HepG2 (cell line): ENCODE measurements around the gene TRIM5. TPM values are rescaled to one million over a fixed set of nuclear protein-coding genes. Genes with fewer than 3 reads are reported as not detected.
"Not testable (repeated sequence)": the region's sequence is repeated elsewhere in the genome, so short reads cannot be mapped to it uniquely, and the experiment has no call there.

Source experiments
- ATAC-seq: fragments of 200-7000 bp; cut with Tn5 transposase; 3 replicates; pipeline ENCODE4 v1.9.1; 2020; ENCODE audit warnings: mild to moderate bottlenecking, moderate library complexity
- BruUV-seq: library from RNA; stranded (reverse); fragments of 400-500 nt; replicated peaks from 2 replicates; lab custom pipeline; 2021; lab: Mats Ljungman, UMichigan
- CTCF ChIA-PET: fragments of 300-600 bp; formaldehyde crosslinking; extraction: SDS; loops from one replicate; lab custom pipeline; 2021; ENCODE audit warnings: low total read pairs, inconsistent platforms, low intra/inter-chr PET ratio; lab: Yijun Ruan, JAX
- POLR2A ChIA-PET: fragments of 350-600 bp; sonication (Branson Sonifier 250); formaldehyde crosslinking; loops from one replicate; lab custom pipeline; 2020; ENCODE audit warnings: antibody characterized with exemption, inconsistent platforms; lab: Yijun Ruan, JAX
- DNase-seq: peaks from one replicate; pipeline ENCODE4 v3.0.0-alpha.2; 2015; ENCODE audit warnings: low spot score
- FAIRE-seq: peaks from 3 replicates; lab custom pipeline; 2011; peaks lifted over from hg19 to GRCh38; lab: Jason Lieb, UNC
- H2AFZ ChIP-seq: one replicate; pipeline ENCODE4 v1.6.1; 2011; ENCODE audit warnings: low read length, inconsistent platforms
- H3K27ac ChIP-seq: fragments of 300-600 bp; 3 replicates; pipeline ENCODE4 v1.8.0; 2011; ENCODE audit warnings: mixed run types, mild to moderate bottlenecking, mixed read lengths, low read length, inconsistent platforms; ENCODE audit not compliant: insufficient read depth; ENCODE audit errors: extremely low read length
- H3K27me3 ChIP-seq, 2 experiments: fragments of 200-600 bp in 1 of 2; 2 replicates in 1 of 2; 3 replicates in 1 of 2; pipeline versions ENCODE4 v1.6.0 to v1.8.0; 2011; ENCODE audit warnings: low read length in 2 of 2, mild to moderate bottlenecking in 2 of 2, moderate library complexity in 2 of 2, inconsistent platforms in 1 of 2; ENCODE audit not compliant: insufficient read depth in 2 of 2, control insufficient read depth in 1 of 2
- H3K36me3 ChIP-seq, 2 experiments: fragments of 200-600 bp in 1 of 2; replicated peaks in 1 of 2; 2 replicates in 1 of 2; 3 replicates in 1 of 2; pipeline versions ENCODE4 v1.5.1 to v1.8.0; 2011; ENCODE audit warnings: low read length in 2 of 2, inconsistent platforms in 1 of 2; ENCODE audit not compliant: insufficient read depth in 2 of 2, control insufficient read depth in 1 of 2
- H3K4me1 ChIP-seq: 2 replicates; pipeline ENCODE4 v1.5.1; 2012; ENCODE audit warnings: low read length, inconsistent platforms; ENCODE audit not compliant: insufficient read depth
- H3K4me2 ChIP-seq: 2 replicates; pipeline ENCODE4 v1.6.0; 2011; ENCODE audit warnings: low read depth, low read length, inconsistent platforms
- H3K4me3 ChIP-seq, 3 experiments: fragments of 200-600 bp in 1 of 3; sonication (generic), shearing (Covaris generic) in 1 of 3; replicated peaks in 1 of 3; 2 replicates each; pipeline ENCODE4 v1.5.1; 2011 to 2016; ENCODE audit warnings: low read length in 3 of 3, inconsistent platforms in 2 of 3, low read depth in 2 of 3, mild to moderate bottlenecking in 2 of 3, control low read depth in 1 of 3, mixed read lengths in 1 of 3; ENCODE audit not compliant: insufficient read depth in 1 of 3
- H3K79me2 ChIP-seq: one replicate; pipeline ENCODE4 v1.6.1; 2011; ENCODE audit warnings: low read length, inconsistent platforms; ENCODE audit not compliant: insufficient read depth
- H3K9ac ChIP-seq: 2 replicates; pipeline ENCODE4 v1.6.0; 2011; ENCODE audit warnings: mild to moderate bottlenecking, low read depth, low read length, inconsistent platforms; ENCODE audit not compliant: insufficient read depth
- H3K9me3 ChIP-seq: 2 replicates; pipeline ENCODE4 v1.5.1; 2012; ENCODE audit warnings: mild to moderate bottlenecking, low read length
- H4K20me1 ChIP-seq: 2 replicates; pipeline ENCODE4 v1.6.0; 2011; ENCODE audit warnings: inconsistent platforms, mild to moderate bottlenecking, low read length, moderate library complexity; ENCODE audit not compliant: insufficient read depth
- ELK4 ChIP-seq: sonication (generic); formaldehyde crosslinking; IDR thresholded peaks from 2 replicates; pipeline ENCODE4 v1.9.0; 2021; ENCODE audit warnings: missing genetic modification reagents, borderline replicate concordance
- LBX2 ChIP-seq: sonication (generic); formaldehyde crosslinking; IDR thresholded peaks from 2 replicates; pipeline ENCODE4 v1.5.0; 2020; ENCODE audit warnings: missing genetic modification reagents, mild to moderate bottlenecking, borderline replicate concordance
- NCOA5 ChIP-seq: sonication (generic); formaldehyde crosslinking; IDR thresholded peaks from 2 replicates; pipeline ENCODE4 v1.4.0; 2020; ENCODE audit warnings: missing genetic modification reagents
- NR0B2 ChIP-seq: sonication (generic); formaldehyde crosslinking; IDR thresholded peaks from 2 replicates; pipeline ENCODE4 v1.4.0; 2020; ENCODE audit warnings: mild to moderate bottlenecking, missing genetic modification reagents
- RARA ChIP-seq: IDR thresholded peaks from 2 replicates; pipeline ENCODE4 v1.6.1; 2016; ENCODE audit warnings: missing genetic modification reagents, missing compliant biosample characterization
- RELA ChIP-seq: sonication (generic); formaldehyde crosslinking; IDR thresholded peaks from 2 replicates; pipeline ENCODE4 v1.4.0; 2020; ENCODE audit warnings: missing genetic modification reagents
- SKIL ChIP-seq: sonication (generic); formaldehyde crosslinking; IDR thresholded peaks from 2 replicates; pipeline ENCODE4 v1.8.0; 2022; ENCODE audit warnings: missing genetic modification reagents, mild to moderate bottlenecking, moderate library complexity, borderline replicate concordance
- TEF ChIP-seq: sonication (generic); formaldehyde crosslinking; IDR thresholded peaks from 2 replicates; pipeline ENCODE4 v1.5.0; 2020; ENCODE audit warnings: missing genetic modification reagents
- ZBTB46 ChIP-seq: sonication (generic); formaldehyde crosslinking; IDR thresholded peaks from 2 replicates; pipeline ENCODE4 v1.4.0; 2020; ENCODE audit warnings: mild to moderate bottlenecking, missing genetic modification reagents, borderline replicate concordance
- ZNF747 ChIP-seq: sonication (generic); formaldehyde crosslinking; IDR thresholded peaks from 2 replicates; pipeline ENCODE4 v1.8.1; 2023; ENCODE audit warnings: missing genetic modification reagents, mild to moderate bottlenecking, borderline replicate concordance
- WGBS: methylation state at CpG from one replicate; pipeline ENCODE4 v1.1.6; 2017; ENCODE audit warnings: low lambda C conversion rate; 5-methylcytosine and 5-hydroxymethylcytosine counted together
- in situ Hi-C: cut with HindIII; loops from 2 replicates; pipeline ENCODE4 v1.10.0; 2017; ENCODE audit warnings: low pct_unique_long_range_greater_than_20kb; ENCODE audit not compliant: extremely low pct_ligation_motif_present
- intact Hi-C: fragments of 100-400 bp; cut with micrococcal nuclease; formaldehyde crosslinking; loops from one replicate; pipeline ENCODE4 v1.10.0; 2022; ENCODE audit not compliant: unreplicated experiment
- polyA plus RNA-seq, 8 experiments: library from polyadenylated mRNA; depleted of rRNA in 3 of 8; stranded (reverse) in 7 of 8; unstranded in 1 of 8; fragments of >200 nt; fragmentation: Illumina TruSeq in 4 of 8; extraction: Trizol in 4 of 8; gene quantifications; 2 replicates each; pipeline versions ENCODE4 v1.2.1 to v1.2.3, GENCODE V29; 2011 to 2016; ENCODE audit warnings: low read depth in 4 of 8, missing spikeins in 1 of 8, mixed read lengths in 1 of 8; ENCODE audit not compliant: insufficient read depth in 1 of 8
- total RNA-seq, 5 experiments: library from RNA; depleted of rRNA; stranded (reverse); fragments of >200 nt; fragmentation: Illumina TruSeq; extraction: Trizol; gene quantifications; 2 replicates each; pipeline ENCODE4 v1.2.3, GENCODE V29; 2016; ENCODE audit warnings: low read depth in 1 of 5

The TRIM5 gene
- total and polyA plus RNA-seq, 2 of the 13 experiments (the other 11 are each of a cell fraction or from before 2014, with no cell fraction given) = 7.8 to 13.1 TPM

GRCh38 chr11:5658318-5658717 is 26.6 kb downstream of the TRIM5 start (continued):
- TF ChIP-seq ELK4 (no peak), NCOA5 (no peak), ZNF747 (CRISPR knock-in tag) (no peak), NR0B2 (no peak)

GRCh38 chr11:5656956-5657355 is 27.9 kb downstream of the TRIM5 start:
- intact Hi-C loops, POLR2A ChIA-PET, H3K27ac ChIP-seq, H3K4me3 ChIP-seq, H3K9ac ChIP-seq, H3K79me2 ChIP-seq, ATAC-seq, H2AFZ ChIP-seq, in situ Hi-C loops, H4K20me1 ChIP-seq, H3K4me2 ChIP-seq, H3K36me3 ChIP-seq, H3K27me3 ChIP-seq, H3K9me3 ChIP-seq, DNase-seq, H3K4me1 ChIP-seq, CTCF ChIA-PET, FAIRE-seq, BruUV-seq: not testable (repeated sequence)
- WGBS = 75% methylated on average over 2 of the region's 2 CpGs

GRCh38 chr11:5655474-5655873 is 29.4 kb downstream of the TRIM5 start:
- Histone ChIP-seq H3K9me3 (no peaks in the 10 kb centered on the region), H3K9ac (no peak overlapping the region), H3K4me3 (no peak overlapping the region), H3K4me1 (no peaks in the 10 kb centered on the region), H3K79me2 (no peaks in the 10 kb centered on the region), H3K27me3 (no peaks in the 10 kb centered on the region), H4K20me1 (no peaks in the 10 kb centered on the region), H3K4me2 (no peak overlapping the region), H3K27ac (no peak overlapping the region), H3K36me3 (no peaks in the 10 kb centered on the region), H2AFZ (no peak overlapping the region)
- no peak for FAIRE-seq
- 72% methylated on average over 4 of the region's 4 CpGs for WGBS
- POLR2A ChIA-PET = no interaction called here
- in situ Hi-C loops (no loop called here), intact Hi-C loops (no loop called here)
- BruUV-seq = no TSS peak
- CTCF ChIA-PET = no interaction called here
- no peak for DNase-seq
- ATAC-seq = no peak
- TF ChIP-seq ZBTB46 (no peak), SKIL (no peak), RELA (no peak), LBX2 (CRISPR knock-in tag) (no peak), TEF (CRISPR knock-in tag) (no peak), RARA (CRISPR knock-in tag) (no peak)
